Measurements from ENCODE around the gene FSTL4.
A peak's percentile ranks its signal among the peaks of the same experiment; 100 is the strongest.

Gene FSTL4

DNA sequence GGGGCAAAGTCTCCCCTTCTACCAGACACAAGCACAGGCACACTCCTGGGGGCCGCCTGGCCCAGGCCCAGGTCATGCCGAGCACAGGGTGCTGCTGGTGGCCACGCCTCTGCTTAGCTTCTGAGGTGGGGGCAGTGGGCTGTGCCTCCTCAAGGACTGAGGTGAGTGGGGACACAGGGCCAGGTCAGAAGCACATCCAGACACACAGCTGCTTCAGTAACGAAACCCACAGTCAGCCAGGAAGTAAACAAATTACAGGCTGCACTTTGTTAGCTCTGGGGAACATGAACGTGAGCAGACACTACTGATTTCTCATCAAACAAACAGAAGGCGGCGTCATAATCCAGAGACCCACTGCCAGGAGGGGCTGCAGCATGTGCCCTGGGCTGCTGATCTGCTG lies 368.1 kb downstream of the FSTL4 start:
- Histone ChIP-seq H3K27me3 (no peaks in the 10 kb centered on the region), H3K27ac (peak overlapping the region; percentile 88), H3K9me3 (0 out of 2 replicates have a peak, but pooled peaks cover 4% of the 10 kb centered on the region), H4K20me1 (no peaks in the 10 kb centered on the region), H3K4me1 (peaks cover 88% of the 10 kb centered on the region), H3K9ac (peak overlapping the region; percentile 71), H3K36me3 (no peaks in the 10 kb centered on the region), H3K4me3 (0 out of 2 replicates have a peak overlapping the region, but pooled peaks have one; percentile 15), H3K4me2 (peak overlapping the region; percentile 85)
- TF ChIP-seq Cebpa-rat (IDR thresholded peaks at IDR 0.05), result no peak

DNA sequence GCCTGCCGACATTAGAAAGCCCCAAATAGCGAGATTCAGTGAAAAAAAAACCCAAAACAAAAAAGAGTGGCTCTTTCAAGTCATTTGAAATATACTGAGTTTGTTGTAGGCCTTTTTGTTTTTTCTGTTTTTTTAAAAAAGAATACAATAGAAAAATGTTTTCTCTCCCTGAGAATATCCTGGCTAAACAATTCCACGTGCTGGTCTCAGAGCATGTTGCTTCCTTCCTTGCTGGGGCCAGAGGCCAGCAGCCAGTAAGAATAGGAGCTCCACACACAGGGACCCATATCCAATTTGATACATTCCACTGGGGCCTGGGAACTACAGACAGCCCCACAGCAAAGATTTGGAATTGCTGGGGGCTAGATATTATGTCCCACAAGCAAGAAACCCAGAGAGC lies 369.1 kb downstream of the FSTL4 start:
- no peak overlapping the region for H3K9ac ChIP-seq
- H3K36me3 ChIP-seq, result no peaks in the 10 kb centered on the region
- H3K27me3 ChIP-seq, result no peaks in the 10 kb centered on the region
- H3K4me2 ChIP-seq, result peak overlapping the region; percentile 85
- peaks cover 81% of the 10 kb centered on the region for H3K4me1 ChIP-seq
- H3K27ac ChIP-seq, result peak overlapping the region; percentile 88
- TF ChIP-seq Cebpa-rat (IDR thresholded peaks at IDR 0.05), result no peak
- H4K20me1 ChIP-seq, result no peaks in the 10 kb centered on the region
- 0 out of 2 replicates have a peak, but pooled peaks cover 4% of the 10 kb centered on the region for H3K9me3 ChIP-seq
- H3K4me3 ChIP-seq, result no peak overlapping the region

DNA sequence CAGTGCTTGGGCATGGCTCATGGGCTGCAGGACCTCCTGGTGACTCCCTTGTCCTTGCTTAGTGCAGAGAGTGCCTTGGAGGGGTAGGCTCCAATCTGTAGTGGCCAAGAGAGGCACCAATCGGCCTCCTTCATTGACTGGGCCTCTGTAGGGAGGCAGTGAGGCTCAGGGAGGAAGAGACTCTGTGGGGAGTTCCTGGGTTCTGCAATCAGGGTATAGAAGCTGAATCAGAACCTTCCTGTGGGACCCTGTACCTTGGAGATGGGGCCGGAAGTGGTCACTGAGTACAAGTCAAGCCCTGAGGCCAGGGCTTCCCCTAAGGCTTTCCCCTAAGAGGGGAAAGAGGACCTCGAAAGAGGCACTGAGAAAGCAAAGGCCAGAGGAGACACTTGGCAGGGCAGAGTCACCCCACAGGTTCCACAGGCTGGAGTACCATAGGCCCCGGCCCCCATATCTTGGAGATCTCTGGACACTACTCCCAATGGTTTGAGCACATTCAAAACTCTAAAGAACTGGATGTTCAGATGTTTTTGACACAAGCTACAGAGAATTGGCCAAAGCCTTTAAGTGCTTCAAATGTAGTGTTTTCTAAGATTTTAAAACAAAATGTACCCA lies 370.0 kb downstream of the FSTL4 start:
- TF ChIP-seq Cebpa-rat (IDR thresholded peaks at IDR 0.05), result no peak
- H3K4me2 ChIP-seq, result no peak overlapping the region; the same call in 1 of the 2 replicates
- peaks cover 78% of the 10 kb centered on the region for H3K4me1 ChIP-seq
- 0 out of 2 replicates have a peak, but pooled peaks cover 4% of the 10 kb centered on the region for H3K9me3 ChIP-seq
- no peaks in the 10 kb centered on the region for H3K27me3 ChIP-seq
- H3K4me3 ChIP-seq, result no peak overlapping the region
- H3K36me3 ChIP-seq, result no peaks in the 10 kb centered on the region
- no peak overlapping the region for H3K27ac ChIP-seq
- no peak overlapping the region for H3K9ac ChIP-seq
- H4K20me1 ChIP-seq, result no peaks in the 10 kb centered on the region

DNA sequence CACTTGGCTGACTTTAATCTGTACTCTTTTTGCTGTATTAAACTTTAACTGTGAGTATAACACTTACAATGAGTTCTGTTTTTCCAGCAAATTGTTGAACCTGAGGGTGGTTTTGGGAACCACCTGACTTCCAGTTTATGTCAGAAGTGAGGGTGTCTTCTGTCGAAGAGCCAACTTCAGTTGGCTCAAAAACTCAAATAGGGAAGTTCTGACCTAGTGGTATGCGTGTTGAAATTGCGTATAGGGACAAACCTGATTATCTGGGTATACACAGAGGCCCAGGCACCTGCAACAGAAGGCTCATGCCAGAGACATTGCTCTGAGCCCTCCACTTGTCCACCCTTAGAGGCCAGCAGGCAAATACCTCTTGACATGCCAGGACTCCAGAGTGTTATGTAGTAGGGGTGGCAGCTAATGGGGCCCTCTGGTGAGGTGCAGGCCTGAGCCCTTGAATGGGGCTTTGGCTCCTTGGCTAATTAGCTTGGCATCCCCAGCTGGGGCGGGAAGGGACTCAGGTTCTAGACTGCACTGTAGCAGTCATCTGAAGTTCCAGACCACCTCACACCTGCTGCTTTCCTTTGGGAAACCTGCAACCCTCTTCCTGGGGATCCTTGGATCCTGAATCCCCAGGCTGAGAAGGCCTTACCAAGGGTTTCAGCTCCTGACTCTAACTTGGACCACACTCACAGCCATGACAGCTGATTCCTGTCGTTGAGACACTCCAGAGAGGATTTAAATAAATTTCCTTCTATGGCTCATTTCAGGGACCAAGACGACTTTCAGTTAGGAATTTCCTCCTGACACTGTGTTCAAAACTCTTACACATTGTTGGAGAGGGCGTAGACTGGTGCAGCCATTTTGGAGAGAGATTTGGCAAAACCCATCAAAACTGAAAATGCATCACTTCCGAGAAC lies 370.9 kb downstream of the FSTL4 start:
- H3K4me2 ChIP-seq, result peak overlapping the region; percentile 57
- H3K9ac ChIP-seq, result no peak overlapping the region

DNA sequence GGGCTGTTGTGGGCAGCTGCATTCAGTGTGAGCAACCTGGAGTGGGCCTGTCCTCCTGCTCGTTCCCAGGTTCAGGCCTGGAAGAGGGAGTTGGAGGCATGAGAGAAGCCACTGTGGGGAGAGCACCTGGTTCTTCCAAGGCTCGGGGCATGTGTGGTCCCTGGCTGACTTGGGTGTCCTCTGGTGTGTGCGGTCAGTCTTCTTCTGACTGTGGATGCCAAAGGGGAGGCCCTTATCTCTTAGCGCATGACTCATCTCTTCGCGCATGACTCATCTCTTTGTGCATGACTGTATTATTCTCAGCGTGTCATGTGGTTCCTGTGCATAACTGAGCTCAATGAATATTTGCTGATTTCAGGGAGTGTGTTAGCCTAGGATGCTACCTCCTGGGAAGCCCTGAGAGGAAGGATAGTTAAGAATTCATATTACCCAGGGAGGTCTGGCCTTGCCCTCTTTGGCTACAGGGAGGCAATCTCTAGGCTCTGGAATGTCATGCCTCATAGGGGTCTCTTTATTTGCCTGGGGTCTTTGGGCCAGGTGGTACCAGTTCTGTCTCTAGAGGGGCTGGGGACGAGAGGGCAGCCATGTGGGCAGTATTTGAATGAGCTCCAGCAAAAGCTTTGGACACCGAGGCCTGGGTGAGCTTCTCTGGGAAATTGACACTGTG lies 371.8 kb downstream of the FSTL4 start:
- 0 out of 2 replicates have a peak, but pooled peaks cover 4% of the 10 kb centered on the region for H3K9me3 ChIP-seq
- H3K36me3 ChIP-seq, result no peaks in the 10 kb centered on the region
- H3K27me3 ChIP-seq, result no peaks in the 10 kb centered on the region
- H3K4me1 ChIP-seq, result peaks cover 73% of the 10 kb centered on the region
- no peak overlapping the region for H3K9ac ChIP-seq
- TF ChIP-seq Cebpa-rat (IDR thresholded peaks at IDR 0.05), result no peak
- peak overlapping the region; percentile 41; the same call in 1 of the 2 replicates for H3K27ac ChIP-seq
- no peak overlapping the region for H3K4me3 ChIP-seq
- no peaks in the 10 kb centered on the region for H4K20me1 ChIP-seq
- H3K4me2 ChIP-seq, result peak overlapping the region; percentile 57

More for the DNA sequence above, 370.9 kb downstream of the FSTL4 start:
- Histone ChIP-seq H4K20me1 (no peaks in the 10 kb centered on the region), H3K4me3 (no peak overlapping the region), H3K9me3 (0 out of 2 replicates have a peak, but pooled peaks cover 4% of the 10 kb centered on the region), H3K36me3 (no peaks in the 10 kb centered on the region), H3K27me3 (no peaks in the 10 kb centered on the region), H3K4me1 (peaks cover 75% of the 10 kb centered on the region), H3K27ac (peak overlapping the region; percentile 41; the same call in 1 of the 2 replicates)
- TF ChIP-seq Cebpa-rat (IDR thresholded peaks at IDR 0.05), result no peak

DNA sequence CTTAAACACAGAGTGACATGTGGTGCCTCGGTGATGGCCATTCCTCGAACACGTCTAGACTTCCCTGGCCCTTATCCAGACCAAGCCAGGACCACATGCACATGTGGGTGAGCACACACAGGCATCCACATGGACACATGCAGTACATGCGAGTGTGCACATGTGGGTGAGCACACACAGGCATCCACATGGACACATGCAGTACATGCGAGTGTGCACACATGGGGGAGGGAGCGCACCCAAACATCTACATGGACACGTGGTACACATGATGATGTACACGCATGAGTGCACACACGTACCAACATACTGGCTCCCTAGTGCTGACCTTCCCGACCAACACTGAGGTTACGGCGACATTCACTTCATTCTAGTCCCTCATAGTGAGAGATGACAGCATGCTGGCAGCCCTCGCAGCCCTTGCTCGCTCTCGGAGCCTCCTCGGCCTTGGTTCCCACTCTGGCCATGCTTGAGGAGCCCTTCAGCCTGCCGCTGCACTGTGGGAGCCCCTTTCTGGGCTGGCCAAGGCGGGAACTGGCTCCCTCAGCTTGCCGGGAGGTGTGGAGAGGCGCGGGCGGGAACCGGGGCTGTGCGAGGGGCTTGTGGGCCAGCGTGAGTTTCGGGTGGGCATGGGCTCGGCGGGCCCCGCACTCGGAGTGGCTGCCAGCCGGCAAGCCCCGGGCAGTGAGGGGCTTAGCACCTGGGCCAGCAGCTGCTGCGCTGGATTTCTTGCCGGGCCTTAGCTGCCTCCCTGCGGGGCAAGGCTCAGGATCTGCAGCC lies 373.7 kb downstream of the FSTL4 start:
- Histone ChIP-seq H3K4me1 (peaks cover 67% of the 10 kb centered on the region), H3K27me3 (no peaks in the 10 kb centered on the region)
- no peak for TF ChIP-seq Cebpa-rat (IDR thresholded peaks at IDR 0.05)

DNA sequence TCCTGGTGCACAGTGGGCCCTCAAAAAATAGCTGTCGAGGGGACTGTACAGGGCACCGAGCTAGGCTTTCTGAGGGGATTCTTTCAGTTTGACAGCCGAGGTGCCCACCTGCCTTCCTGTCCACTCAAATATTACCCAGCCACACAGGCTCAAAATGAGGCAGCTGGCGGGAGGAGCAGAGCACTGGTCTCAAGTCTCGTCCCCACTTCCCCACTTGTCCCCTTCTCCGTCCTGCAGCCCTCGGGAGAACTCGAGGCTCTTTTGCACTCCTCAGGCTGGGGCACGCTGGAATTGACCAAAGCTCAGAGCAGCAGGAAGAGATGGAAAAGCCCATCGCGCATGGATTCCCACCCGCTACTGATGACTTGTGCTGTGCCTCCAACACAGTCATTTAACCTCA lies 375.4 kb downstream of the FSTL4 start:
- Histone ChIP-seq H3K4me2 (no peak overlapping the region), H3K9ac (no peak overlapping the region), H4K20me1 (no peaks in the 10 kb centered on the region), H3K4me1 (peaks cover 58% of the 10 kb centered on the region), H3K27ac (no peak overlapping the region), H3K4me3 (no peak overlapping the region), H3K36me3 (no peaks in the 10 kb centered on the region), H3K27me3 (no peaks in the 10 kb centered on the region), H3K9me3 (0 out of 2 replicates have a peak, but pooled peaks cover 4% of the 10 kb centered on the region)
- no peak for TF ChIP-seq Cebpa-rat (IDR thresholded peaks at IDR 0.05)

More for the DNA sequence above, 373.7 kb downstream of the FSTL4 start:
- Histone ChIP-seq H3K4me3 (no peak overlapping the region), H3K4me2 (no peak overlapping the region), H3K9me3 (0 out of 2 replicates have a peak, but pooled peaks cover 4% of the 10 kb centered on the region), H3K9ac (no peak overlapping the region), H3K36me3 (no peaks in the 10 kb centered on the region), H3K27ac (no peak overlapping the region), H4K20me1 (no peaks in the 10 kb centered on the region)

DNA sequence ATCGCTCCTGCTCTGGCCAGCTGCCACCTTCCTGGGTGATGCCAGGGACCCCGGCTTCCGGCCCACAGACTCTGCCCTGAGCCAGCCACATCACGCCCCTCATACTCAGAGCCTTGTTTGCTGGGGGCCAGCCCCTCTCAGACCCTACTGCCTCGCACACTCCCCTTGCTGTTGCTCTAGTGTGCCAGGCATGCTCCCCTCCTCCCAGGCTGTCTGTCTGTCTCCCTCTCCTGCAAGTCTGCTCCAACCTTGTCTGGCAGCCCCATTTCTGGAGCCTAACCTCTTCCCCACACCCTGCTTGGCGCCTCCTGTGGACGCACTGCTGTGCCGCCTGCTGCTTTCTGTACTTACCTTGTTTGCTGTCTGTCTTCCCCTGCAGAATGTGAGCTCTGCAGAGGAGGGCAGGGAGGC lies 375.8 kb downstream of the FSTL4 start:
- TF ChIP-seq Cebpa-rat (IDR thresholded peaks at IDR 0.05), result no peak
- H3K27me3 ChIP-seq, result no peaks in the 10 kb centered on the region
- no peaks in the 10 kb centered on the region for H3K36me3 ChIP-seq
- H4K20me1 ChIP-seq, result no peaks in the 10 kb centered on the region
- H3K4me2 ChIP-seq, result no peak overlapping the region
- 0 out of 2 replicates have a peak, but pooled peaks cover 4% of the 10 kb centered on the region for H3K9me3 ChIP-seq
- H3K4me1 ChIP-seq, result peaks cover 54% of the 10 kb centered on the region
- H3K27ac ChIP-seq, result no peak overlapping the region
- no peak overlapping the region for H3K4me3 ChIP-seq
- H3K9ac ChIP-seq, result no peak overlapping the region
